ENCODE data around the gene LONP2.

GRCh38 chr16:48220891-48221290 lies 23.2 kb upstream of the LONP2 start:
- no peak for TF ChIP-seq EZH2phosphoT487 (IDR thresholded peaks at IDR 0.05; ENCODE audit: borderline replicate concordance, low read length)
- no peak for TF ChIP-seq CTCF (conservative IDR thresholded peaks at IDR 0.05; ENCODE audit: low read depth, low read length)
